Bronchial epithelial cell (primary cell): Measurements from ENCODE around the gene CNST. TPM values are rescaled to one million over a fixed set of nuclear protein-coding genes. Genes with fewer than 3 reads are reported as not detected.
A peak's percentile ranks its signal among the peaks of the same experiment; 100 is the strongest.
"Not testable (repeated sequence)": the region's sequence is repeated elsewhere in the genome, so short reads cannot be mapped to it uniquely, and the experiment has no call there.

Experiments
- DNase-seq: peaks from one replicate; pipeline ENCODE4 v3.0.0-alpha.2; 2010; ENCODE audit warnings: low read depth
- FAIRE-seq: peaks from 2 replicates; lab custom pipeline; 2011; peaks lifted over from hg19 to GRCh38; lab: Jason Lieb, UNC
- H3K27me3 ChIP-seq: 2 replicates; pipeline ENCODE4 v1.5.1; 2011; ENCODE audit warnings: low read length; ENCODE audit not compliant: control insufficient read depth, insufficient read depth
- H3K36me3 ChIP-seq: 2 replicates; pipeline ENCODE4 v1.5.1; 2011; ENCODE audit warnings: low read length; ENCODE audit not compliant: control insufficient read depth, insufficient read depth
- H3K4me3 ChIP-seq: 2 replicates; pipeline ENCODE4 v1.5.1; 2011; ENCODE audit warnings: mild to moderate bottlenecking, low read depth, low read length, control low read depth
- CTCF ChIP-seq: IDR thresholded peaks from 2 replicates; pipeline ENCODE4 v1.5.1; 2011; ENCODE audit warnings: mild to moderate bottlenecking, moderate library complexity, low read length, control low read depth, inconsistent platforms; ENCODE audit not compliant: insufficient read depth, severe bottlenecking
- total RNA-seq: library from RNA; depleted of rRNA; stranded (reverse); fragments of >200 nt; gene quantifications from 2 replicates; pipeline ENCODE4 v1.2.1, GENCODE V29; 2014

CNST gene
- total RNA-seq, 1 donor from 2014 or later: 10.3 TPM

- DNase-seq: peak; percentile 63
- Histone ChIP-seq H3K27me3 (no peaks in the 10 kb centered on the region), H3K4me3 (no peak overlapping the region), H3K36me3 (peaks cover 1% of the 10 kb centered on the region)
- no peak for TF ChIP-seq CTCF
- no peak for FAIRE-seq
Measured at GRCh38 chr1:246632281-246633168, 66.3 kb downstream of the CNST start.

- H3K36me3 ChIP-seq, FAIRE-seq, H3K27me3 ChIP-seq, DNase-seq, H3K4me3 ChIP-seq: not testable (repeated sequence)
Measured at GRCh38 chr1:246634659-246635058, 68.4 kb downstream of the CNST start.

- H3K36me3 ChIP-seq: peaks cover 3% of the 10 kb centered on the region
- no peaks in the 10 kb centered on the region for H3K27me3 ChIP-seq
- FAIRE-seq: no peak
- no peak for TF ChIP-seq CTCF
- no peak for DNase-seq
- H3K4me3 ChIP-seq: no peak overlapping the region
Measured at GRCh38 chr1:246638941-246639655, 72.8 kb downstream of the CNST start.

GRCh38 chr1:246639732-246640131 lies 73.5 kb downstream of the CNST start:
- FAIRE-seq (no peak), DNase-seq (no peak)
- Histone ChIP-seq H3K36me3 (peaks cover 3% of the 10 kb centered on the region), H3K4me3 (no peak overlapping the region), H3K27me3 (no peaks in the 10 kb centered on the region)
- TF ChIP-seq CTCF: no peak

- no peak overlapping the region for H3K4me3 ChIP-seq
- H3K27me3 ChIP-seq: no peaks in the 10 kb centered on the region
- FAIRE-seq (no peak), DNase-seq (no peak)
- no peak for TF ChIP-seq CTCF
- peaks cover 3% of the 10 kb centered on the region for H3K36me3 ChIP-seq
Measured at GRCh38 chr1:246640747-246641146, 74.5 kb downstream of the CNST start.

GRCh38 chr1:246641394-246641793 lies 75.1 kb downstream of the CNST start:
- FAIRE-seq (no peak), DNase-seq (no peak)
- Histone ChIP-seq H3K4me3 (no peak overlapping the region), H3K27me3 (no peaks in the 10 kb centered on the region), H3K36me3 (peaks cover 3% of the 10 kb centered on the region)
- no peak for TF ChIP-seq CTCF
